ENCODE results near the gene SBF2. TPM values are rescaled to one million over a fixed set of nuclear protein-coding genes. Genes with fewer than 3 reads are reported as not detected.

SBF2 gene
- total and polyA plus RNA-seq, 2 donors (not counting 1 experiment from before 2014, with no cell fraction given), result 5.6 to 17.7 TPM

DNA sequence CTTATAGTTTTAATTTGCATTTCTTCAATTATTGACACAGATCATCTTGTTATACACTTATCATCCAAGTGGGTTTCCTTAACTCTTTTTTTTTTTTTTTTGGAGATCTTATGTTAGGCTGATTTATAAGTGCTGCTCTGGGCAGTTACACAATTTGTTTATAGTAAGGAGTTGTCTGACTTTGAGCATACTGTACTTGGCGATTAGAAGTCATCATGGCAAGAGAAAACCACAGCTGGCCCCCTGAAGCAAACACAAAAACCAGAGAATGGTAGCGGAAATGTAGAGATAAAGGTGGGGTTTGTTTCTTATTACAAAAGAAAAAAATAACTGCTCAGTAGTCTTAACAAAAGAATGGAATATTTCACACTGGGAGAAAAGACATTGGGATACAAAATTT, 337.5 kb downstream of the SBF2 start:
- no peaks in the 10 kb centered on the region for H3K27me3 Mint-ChIP-seq
- H3K9ac ChIP-seq (ENCODE audit: low read length), result no peak overlapping the region
- H3K27me3 ChIP-seq (replicated peaks in 1 of 4; ENCODE audit: control extremely low read depth in 1 of 4, control insufficient read depth in 3 of 4, insufficient read depth in 4 of 4, low read length in 3 of 4), result no peaks in the 10 kb centered on the region
- ATAC-seq (ENCODE audit: low read depth) (no peak), DNase-seq (no peak)
- H3K79me2 ChIP-seq (ENCODE audit: control insufficient read depth, insufficient read depth, low read length), result no peaks in the 10 kb centered on the region
- no peaks in the 10 kb centered on the region for H3K36me3 ChIP-seq (replicated peaks in 1 of 2; ENCODE audit: control extremely low read depth in 1 of 2, control insufficient read depth in 1 of 2, extremely low read depth in 1 of 2, insufficient read depth in 2 of 2, low read length in 1 of 2)
- ChIA-PET CTCF (no interaction called here), POLR2A (no interaction called here)
- no peak overlapping the region for H3K4me2 ChIP-seq (replicated peaks; ENCODE audit: low read depth, low read length, poor library complexity, severe bottlenecking)
- no peak overlapping the region for H3K27ac ChIP-seq (ENCODE audit: low read length in 2 of 2)
- intact Hi-C loops (cut with micrococcal nuclease), result no loop called here
- H2AFZ ChIP-seq (ENCODE audit: insufficient read depth, low read depth, low read length, poor library complexity, severe bottlenecking), result no peak overlapping the region
- H3K4me3 Mint-ChIP-seq, result no peak overlapping the region
- no peaks in the 10 kb centered on the region for H4K20me1 ChIP-seq (ENCODE audit: control insufficient read depth, insufficient read depth, low read length, poor library complexity, severe bottlenecking)
- H3K9me3 ChIP-seq (ENCODE audit: control extremely low read depth in 1 of 3, control insufficient read depth in 2 of 3, insufficient read depth in 1 of 3, low read length in 2 of 3), result no peaks in the 10 kb centered on the region
- no peaks in the 10 kb centered on the region for H3K4me1 ChIP-seq (ENCODE audit: control insufficient read depth in 2 of 2, insufficient read depth in 2 of 2, low read length in 2 of 2)
- H3K27ac Mint-ChIP-seq, result no peak overlapping the region
- no CpG with 5 or more reads among the region's 2 CpGs for WGBS (ENCODE audit: insufficient coverage)
- H3K4me3 ChIP-seq (ENCODE audit: control extremely low read depth in 1 of 5, extremely low read depth in 1 of 5, insufficient read depth in 1 of 5, low read depth in 2 of 5, low read length in 4 of 5), result no peak overlapping the region
- H3K9me3 Mint-ChIP-seq (ENCODE audit: insufficient read depth), result no peaks in the 10 kb centered on the region
- H3K4me1 Mint-ChIP-seq, result no peaks in the 10 kb centered on the region
- TF ChIP-seq, protein P1, sequence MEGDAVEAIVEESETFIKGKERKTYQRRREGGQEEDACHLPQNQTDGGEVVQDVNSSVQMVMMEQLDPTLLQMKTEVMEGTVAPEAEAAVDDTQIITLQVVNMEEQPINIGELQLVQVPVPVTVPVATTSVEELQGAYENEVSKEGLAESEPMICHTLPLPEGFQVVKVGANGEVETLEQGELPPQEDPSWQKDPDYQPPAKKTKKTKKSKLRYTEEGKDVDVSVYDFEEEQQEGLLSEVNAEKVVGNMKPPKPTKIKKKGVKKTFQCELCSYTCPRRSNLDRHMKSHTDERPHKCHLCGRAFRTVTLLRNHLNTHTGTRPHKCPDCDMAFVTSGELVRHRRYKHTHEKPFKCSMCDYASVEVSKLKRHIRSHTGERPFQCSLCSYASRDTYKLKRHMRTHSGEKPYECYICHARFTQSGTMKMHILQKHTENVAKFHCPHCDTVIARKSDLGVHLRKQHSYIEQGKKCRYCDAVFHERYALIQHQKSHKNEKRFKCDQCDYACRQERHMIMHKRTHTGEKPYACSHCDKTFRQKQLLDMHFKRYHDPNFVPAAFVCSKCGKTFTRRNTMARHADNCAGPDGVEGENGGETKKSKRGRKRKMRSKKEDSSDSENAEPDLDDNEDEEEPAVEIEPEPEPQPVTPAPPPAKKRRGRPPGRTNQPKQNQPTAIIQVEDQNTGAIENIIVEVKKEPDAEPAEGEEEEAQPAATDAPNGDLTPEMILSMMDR (IDR thresholded peaks at IDR 0.05), result no peak
- TF ChIP-seq EZH2 (IDR thresholded peaks at IDR 0.05; ENCODE audit: borderline replicate concordance, insufficient read depth, low read depth, low read length, poor library complexity, severe bottlenecking), result no peak

DNA sequence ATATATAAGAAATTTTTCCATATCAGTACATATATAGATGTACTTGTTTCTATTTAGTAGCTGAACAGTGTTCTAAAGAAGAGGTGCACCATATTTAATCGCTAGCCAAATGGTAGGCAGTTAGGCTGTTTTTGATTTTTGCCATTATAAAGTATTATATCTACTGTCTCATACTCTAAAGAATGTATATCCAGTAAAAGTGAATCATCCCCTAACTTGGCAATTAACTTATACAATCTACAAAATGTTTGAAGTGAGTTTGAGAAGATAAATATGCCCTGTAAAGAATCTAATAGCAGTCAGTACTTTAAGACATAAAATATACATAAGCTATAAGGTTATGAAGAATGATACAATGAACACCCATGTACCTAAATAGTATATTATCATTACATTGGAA, 338.6 kb downstream of the SBF2 start:
- ChIA-PET CTCF (no interaction called here), POLR2A (no interaction called here)
- ATAC-seq (ENCODE audit: low read depth) (no peak), DNase-seq (no peak)
- TF ChIP-seq EZH2 (IDR thresholded peaks at IDR 0.05; ENCODE audit: borderline replicate concordance, insufficient read depth, low read depth, low read length, poor library complexity, severe bottlenecking), result no peak
- TF ChIP-seq, protein P1 (IDR thresholded peaks at IDR 0.05), result no peak
- H3K4me1 Mint-ChIP-seq, result no peaks in the 10 kb centered on the region
- Histone ChIP-seq H3K4me1 (ENCODE audit: control insufficient read depth in 2 of 2, insufficient read depth in 2 of 2, low read length in 2 of 2) (no peaks in the 10 kb centered on the region), H3K9ac (ENCODE audit: low read length) (no peak overlapping the region), H3K9me3 (ENCODE audit: control extremely low read depth in 1 of 3, control insufficient read depth in 2 of 3, insufficient read depth in 1 of 3, low read length in 2 of 3) (no peaks in the 10 kb centered on the region), H3K4me2 (replicated peaks; ENCODE audit: low read depth, low read length, poor library complexity, severe bottlenecking) (no peak overlapping the region), H3K27me3 (replicated peaks in 1 of 4; ENCODE audit: control extremely low read depth in 1 of 4, control insufficient read depth in 3 of 4, insufficient read depth in 4 of 4, low read length in 3 of 4) (no peaks in the 10 kb centered on the region), H4K20me1 (ENCODE audit: control insufficient read depth, insufficient read depth, low read length, poor library complexity, severe bottlenecking) (no peaks in the 10 kb centered on the region), H3K27ac (ENCODE audit: low read length in 2 of 2) (no peak overlapping the region), H3K4me3 (ENCODE audit: control extremely low read depth in 1 of 5, extremely low read depth in 1 of 5, insufficient read depth in 1 of 5, low read depth in 2 of 5, low read length in 4 of 5) (no peak overlapping the region), H3K36me3 (replicated peaks in 1 of 2; ENCODE audit: control extremely low read depth in 1 of 2, control insufficient read depth in 1 of 2, extremely low read depth in 1 of 2, insufficient read depth in 2 of 2, low read length in 1 of 2) (no peaks in the 10 kb centered on the region), H2AFZ (ENCODE audit: insufficient read depth, low read depth, low read length, poor library complexity, severe bottlenecking) (no peak overlapping the region), H3K79me2 (ENCODE audit: control insufficient read depth, insufficient read depth, low read length) (no peaks in the 10 kb centered on the region)
- intact Hi-C loops (cut with micrococcal nuclease), result no loop called here
- no peaks in the 10 kb centered on the region for H3K27me3 Mint-ChIP-seq
- no CpG with 5 or more reads among the region's 1 CpG for WGBS (ENCODE audit: insufficient coverage)
- no peak overlapping the region for H3K4me3 Mint-ChIP-seq
- no peak overlapping the region for H3K27ac Mint-ChIP-seq
- no peaks in the 10 kb centered on the region for H3K9me3 Mint-ChIP-seq (ENCODE audit: insufficient read depth)

All from B cell (primary cell).